HepG2 (cell line): ENCODE results near the gene EIF4G1. TPM values are rescaled to one million over a fixed set of nuclear protein-coding genes. Genes with fewer than 3 reads are reported as not detected.

Source experiments
- ATF1 ChIP-seq: IDR thresholded peaks from 2 replicates; pipeline ENCODE4 v1.6.1; 2016; ENCODE audit warnings: mild to moderate bottlenecking, control low read depth
- FOXJ3 ChIP-seq: sonication (generic); formaldehyde crosslinking; IDR thresholded peaks from 2 replicates; pipeline ENCODE4 v1.4.0; 2020; ENCODE audit warnings: missing genetic modification reagents, mild to moderate bottlenecking, borderline replicate concordance
- HNRNPLL ChIP-seq: fragments of 200-400 bp; formaldehyde crosslinking; IDR thresholded peaks from 2 replicates; pipeline ENCODE4 v1.6.1; 2017; ENCODE audit warnings: mild to moderate bottlenecking, low read depth, low read length; ENCODE audit not compliant: poor library complexity, severe bottlenecking
- HOXA7 ChIP-seq: sonication (generic); formaldehyde crosslinking; IDR thresholded peaks from 2 replicates; pipeline ENCODE4 v1.8.1; 2022; ENCODE audit warnings: mild to moderate bottlenecking, missing genetic modification reagents, moderate library complexity
- KLF11 ChIP-seq: IDR thresholded peaks from 2 replicates; pipeline ENCODE4 v1.6.1; 2016; ENCODE audit warnings: missing compliant biosample characterization
- KLF13 ChIP-seq: sonication (generic); formaldehyde crosslinking; IDR thresholded peaks from 2 replicates; pipeline ENCODE4 v1.4.0; 2020; ENCODE audit warnings: mild to moderate bottlenecking, missing genetic modification reagents
- MAZ ChIP-seq, 2 experiments: sonication (generic) in 1 of 2; formaldehyde crosslinking in 1 of 2; IDR thresholded peaks; 2 replicates each; pipeline versions ENCODE4 v1.5.0 to v1.6.1; 2012 to 2020; ENCODE audit warnings: low read depth in 2 of 2, mild to moderate bottlenecking in 2 of 2, borderline replicate concordance in 1 of 2, improper control_type of control experiment in 1 of 2, low read length in 1 of 2, missing genetic modification reagents in 1 of 2, moderate library complexity in 1 of 2
- MTF2 ChIP-seq: sonication (generic); formaldehyde crosslinking; IDR thresholded peaks from 2 replicates; pipeline ENCODE4 v1.5.0; 2020; ENCODE audit warnings: missing genetic modification reagents, borderline replicate concordance
- PCBP2 ChIP-seq: fragments of 200-400 bp; formaldehyde crosslinking; optimal IDR thresholded peaks from 2 replicates; pipeline ENCODE3; 2018; ENCODE audit warnings: low read length, low read depth; ENCODE audit not compliant: poor library complexity, severe bottlenecking
- STAG1 ChIP-seq: sonication (generic); formaldehyde crosslinking; IDR thresholded peaks from 2 replicates; pipeline ENCODE4 v1.4.0; 2020; ENCODE audit warnings: missing genetic modification reagents
- ZBTB1 ChIP-seq: sonication (generic); formaldehyde crosslinking; IDR thresholded peaks from 2 replicates; pipeline ENCODE4 v1.4.0; 2020; ENCODE audit warnings: missing genetic modification reagents, borderline replicate concordance
- ZNF10 ChIP-seq: sonication (generic); formaldehyde crosslinking; IDR thresholded peaks from 2 replicates; pipeline ENCODE4 v1.4.0; 2020; ENCODE audit warnings: mild to moderate bottlenecking, low read depth, missing genetic modification reagents, borderline replicate concordance
- ZNF253 ChIP-seq: sonication (generic); formaldehyde crosslinking; IDR thresholded peaks from 2 replicates; pipeline ENCODE4 v1.8.0; 2022; ENCODE audit warnings: mild to moderate bottlenecking, missing genetic modification reagents, borderline replicate concordance
- ZNF260 ChIP-seq: sonication (generic); formaldehyde crosslinking; IDR thresholded peaks from 2 replicates; pipeline ENCODE4 v1.4.0; 2020; ENCODE audit warnings: missing genetic modification reagents, low read depth, mild to moderate bottlenecking, borderline replicate concordance
- ZNF468 ChIP-seq: sonication (generic); formaldehyde crosslinking; IDR thresholded peaks from 2 replicates; pipeline ENCODE4 v1.8.0; 2022; ENCODE audit warnings: mild to moderate bottlenecking, moderate library complexity, missing genetic modification reagents
- ZNF570 ChIP-seq: sonication (generic); formaldehyde crosslinking; IDR thresholded peaks from 2 replicates; pipeline ENCODE4 v1.4.0; 2020; ENCODE audit warnings: mild to moderate bottlenecking, missing genetic modification reagents, borderline replicate concordance
- ZNF83 ChIP-seq: sonication (generic); formaldehyde crosslinking; IDR thresholded peaks from 2 replicates; pipeline ENCODE4 v1.4.0; 2020; ENCODE audit warnings: missing genetic modification reagents, mild to moderate bottlenecking, borderline replicate concordance
- polyA plus RNA-seq, 8 experiments: library from polyadenylated mRNA; depleted of rRNA in 3 of 8; stranded (reverse) in 7 of 8; unstranded in 1 of 8; fragments of >200 nt; fragmentation: Illumina TruSeq in 4 of 8; extraction: Trizol in 4 of 8; gene quantifications; 2 replicates each; pipeline versions ENCODE4 v1.2.1 to v1.2.3, GENCODE V29; 2011 to 2016; ENCODE audit warnings: low read depth in 4 of 8, missing spikeins in 1 of 8, mixed read lengths in 1 of 8; ENCODE audit not compliant: insufficient read depth in 1 of 8
- total RNA-seq, 5 experiments: library from RNA; depleted of rRNA; stranded (reverse); fragments of >200 nt; fragmentation: Illumina TruSeq; extraction: Trizol; gene quantifications; 2 replicates each; pipeline ENCODE4 v1.2.3, GENCODE V29; 2016; ENCODE audit warnings: low read depth in 1 of 5
- TF ChIP-seq, protein P1 (sequence below): sonication (generic); formaldehyde crosslinking; IDR thresholded peaks from 2 replicates; pipeline ENCODE4 v1.4.0; 2020; ENCODE audit warnings: missing genetic modification reagents
- TF ChIP-seq, protein P2 (sequence below): sonication (generic); formaldehyde crosslinking; IDR thresholded peaks from 2 replicates; pipeline ENCODE4 v1.5.1; 2020; ENCODE audit warnings: mild to moderate bottlenecking, missing genetic modification reagents
- TF ChIP-seq, protein P3 (sequence below): sonication (generic); formaldehyde crosslinking; IDR thresholded peaks from 2 replicates; pipeline ENCODE4 v1.4.0; 2020; ENCODE audit warnings: missing genetic modification reagents
- TF ChIP-seq, protein P4 (sequence below): IDR thresholded peaks from 2 replicates; pipeline ENCODE4 v1.6.1; 2018; ENCODE audit warnings: missing genetic modification reagents
- TF ChIP-seq, protein P5 (sequence below): sonication (generic); formaldehyde crosslinking; IDR thresholded peaks from 2 replicates; pipeline ENCODE4 v1.4.0; 2020; ENCODE audit warnings: missing genetic modification reagents, borderline replicate concordance

Gene EIF4G1
- total and polyA plus RNA-seq, 2 of the 13 experiments (the other 11 are each of a cell fraction or from before 2014, with no cell fraction given): 208 to 213 TPM

DNA sequence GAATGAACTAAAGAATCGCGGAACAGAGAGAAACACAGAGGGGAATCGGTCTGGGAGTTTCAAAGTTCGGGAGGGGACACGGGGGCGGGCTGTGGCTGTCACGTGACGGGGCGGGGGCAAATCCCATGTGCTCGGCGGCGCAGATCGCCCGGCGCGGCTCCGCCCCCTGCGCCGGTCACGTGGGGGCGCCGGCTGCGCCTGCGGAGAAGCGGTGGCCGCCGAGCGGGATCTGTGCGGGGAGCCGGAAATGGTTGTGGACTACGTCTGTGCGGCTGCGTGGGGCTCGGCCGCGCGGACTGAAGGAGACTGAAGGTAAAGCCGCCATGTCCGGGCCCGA is at the start of gene EIF4G1 (continued):
- no peak for TF ChIP-seq ZNF83 (CRISPR knock-in tag)
- TF ChIP-seq HOXA7 (CRISPR knock-in tag): no peak
- TF ChIP-seq ZNF468: no peak
- TF ChIP-seq HNRNPLL: peak; percentile 70
- no peak for TF ChIP-seq MAZ (IDR thresholded peaks at IDR 0.05; ENCODE audit: borderline replicate concordance, low read depth, low read length)
- TF ChIP-seq MAZ (CRISPR knock-in tag; IDR thresholded peaks at IDR 0.05; ENCODE audit: low read depth): 0 out of 2 replicates have a peak, but pooled peaks have one; percentile 56
- TF ChIP-seq PCBP2: no peak
- TF ChIP-seq, protein P1, sequence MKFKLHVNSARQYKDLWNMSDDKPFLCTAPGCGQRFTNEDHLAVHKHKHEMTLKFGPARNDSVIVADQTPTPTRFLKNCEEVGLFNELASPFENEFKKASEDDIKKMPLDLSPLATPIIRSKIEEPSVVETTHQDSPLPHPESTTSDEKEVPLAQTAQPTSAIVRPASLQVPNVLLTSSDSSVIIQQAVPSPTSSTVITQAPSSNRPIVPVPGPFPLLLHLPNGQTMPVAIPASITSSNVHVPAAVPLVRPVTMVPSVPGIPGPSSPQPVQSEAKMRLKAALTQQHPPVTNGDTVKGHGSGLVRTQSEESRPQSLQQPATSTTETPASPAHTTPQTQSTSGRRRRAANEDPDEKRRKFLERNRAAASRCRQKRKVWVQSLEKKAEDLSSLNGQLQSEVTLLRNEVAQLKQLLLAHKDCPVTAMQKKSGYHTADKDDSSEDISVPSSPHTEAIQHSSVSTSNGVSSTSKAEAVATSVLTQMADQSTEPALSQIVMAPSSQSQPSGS: no peak
- TF ChIP-seq, protein P2, sequence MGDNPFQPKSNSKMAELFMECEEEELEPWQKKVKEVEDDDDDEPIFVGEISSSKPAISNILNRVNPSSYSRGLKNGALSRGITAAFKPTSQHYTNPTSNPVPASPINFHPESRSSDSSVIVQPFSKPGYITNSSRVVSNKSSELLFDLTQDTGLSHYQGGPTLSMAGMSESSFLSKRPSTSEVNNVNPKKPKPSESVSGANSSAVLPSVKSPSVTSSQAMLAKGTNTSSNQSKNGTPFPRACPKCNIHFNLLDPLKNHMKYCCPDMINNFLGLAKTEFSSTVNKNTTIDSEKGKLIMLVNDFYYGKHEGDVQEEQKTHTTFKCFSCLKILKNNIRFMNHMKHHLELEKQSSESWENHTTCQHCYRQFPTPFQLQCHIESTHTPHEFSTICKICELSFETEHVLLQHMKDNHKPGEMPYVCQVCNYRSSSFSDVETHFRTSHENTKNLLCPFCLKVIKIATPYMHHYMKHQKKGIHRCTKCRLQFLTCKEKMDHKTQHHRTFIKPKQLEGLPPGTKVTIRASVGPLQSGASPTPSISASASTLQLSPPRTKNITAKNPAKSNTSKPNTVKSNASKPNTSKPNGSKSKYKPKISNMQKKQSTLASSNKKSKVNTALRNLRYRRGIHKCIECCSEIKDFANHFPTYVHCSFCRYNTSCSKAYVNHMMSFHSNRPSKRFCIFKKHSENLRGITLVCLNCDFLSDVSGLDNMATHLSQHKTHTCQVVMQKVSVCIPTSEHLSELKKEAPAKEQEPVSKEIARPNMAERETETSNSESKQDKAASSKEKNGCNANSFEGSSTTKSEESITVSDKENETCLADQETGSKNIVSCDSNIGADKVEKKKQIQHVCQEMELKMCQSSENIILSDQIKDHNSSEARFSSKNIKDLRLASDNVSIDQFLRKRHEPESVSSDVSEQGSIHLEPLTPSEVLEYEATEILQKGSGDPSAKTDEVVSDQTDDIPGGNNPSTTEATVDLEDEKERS (CRISPR knock-in tag): no peak
- TF ChIP-seq, protein P3, sequence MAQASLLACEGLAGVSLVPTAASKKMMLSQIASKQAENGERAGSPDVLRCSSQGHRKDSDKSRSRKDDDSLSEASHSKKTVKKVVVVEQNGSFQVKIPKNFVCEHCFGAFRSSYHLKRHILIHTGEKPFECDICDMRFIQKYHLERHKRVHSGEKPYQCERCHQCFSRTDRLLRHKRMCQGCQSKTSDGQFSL (CRISPR knock-in tag): no peak
- TF ChIP-seq ZNF260 (CRISPR knock-in tag): no peak
- TF ChIP-seq ATF1 (CRISPR knock-in tag): no peak
- TF ChIP-seq ZBTB1 (CRISPR knock-in tag): no peak
- TF ChIP-seq KLF11 (CRISPR knock-in tag): no peak
- TF ChIP-seq, protein P4, sequence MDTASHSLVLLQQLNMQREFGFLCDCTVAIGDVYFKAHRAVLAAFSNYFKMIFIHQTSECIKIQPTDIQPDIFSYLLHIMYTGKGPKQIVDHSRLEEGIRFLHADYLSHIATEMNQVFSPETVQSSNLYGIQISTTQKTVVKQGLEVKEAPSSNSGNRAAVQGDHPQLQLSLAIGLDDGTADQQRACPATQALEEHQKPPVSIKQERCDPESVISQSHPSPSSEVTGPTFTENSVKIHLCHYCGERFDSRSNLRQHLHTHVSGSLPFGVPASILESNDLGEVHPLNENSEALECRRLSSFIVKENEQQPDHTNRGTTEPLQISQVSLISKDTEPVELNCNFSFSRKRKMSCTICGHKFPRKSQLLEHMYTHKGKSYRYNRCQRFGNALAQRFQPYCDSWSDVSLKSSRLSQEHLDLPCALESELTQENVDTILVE (CRISPR knock-in tag): no peak
- TF ChIP-seq KLF13 (CRISPR knock-in tag): no peak
- no peak for TF ChIP-seq ZNF570 (CRISPR knock-in tag)
- TF ChIP-seq, protein P5, sequence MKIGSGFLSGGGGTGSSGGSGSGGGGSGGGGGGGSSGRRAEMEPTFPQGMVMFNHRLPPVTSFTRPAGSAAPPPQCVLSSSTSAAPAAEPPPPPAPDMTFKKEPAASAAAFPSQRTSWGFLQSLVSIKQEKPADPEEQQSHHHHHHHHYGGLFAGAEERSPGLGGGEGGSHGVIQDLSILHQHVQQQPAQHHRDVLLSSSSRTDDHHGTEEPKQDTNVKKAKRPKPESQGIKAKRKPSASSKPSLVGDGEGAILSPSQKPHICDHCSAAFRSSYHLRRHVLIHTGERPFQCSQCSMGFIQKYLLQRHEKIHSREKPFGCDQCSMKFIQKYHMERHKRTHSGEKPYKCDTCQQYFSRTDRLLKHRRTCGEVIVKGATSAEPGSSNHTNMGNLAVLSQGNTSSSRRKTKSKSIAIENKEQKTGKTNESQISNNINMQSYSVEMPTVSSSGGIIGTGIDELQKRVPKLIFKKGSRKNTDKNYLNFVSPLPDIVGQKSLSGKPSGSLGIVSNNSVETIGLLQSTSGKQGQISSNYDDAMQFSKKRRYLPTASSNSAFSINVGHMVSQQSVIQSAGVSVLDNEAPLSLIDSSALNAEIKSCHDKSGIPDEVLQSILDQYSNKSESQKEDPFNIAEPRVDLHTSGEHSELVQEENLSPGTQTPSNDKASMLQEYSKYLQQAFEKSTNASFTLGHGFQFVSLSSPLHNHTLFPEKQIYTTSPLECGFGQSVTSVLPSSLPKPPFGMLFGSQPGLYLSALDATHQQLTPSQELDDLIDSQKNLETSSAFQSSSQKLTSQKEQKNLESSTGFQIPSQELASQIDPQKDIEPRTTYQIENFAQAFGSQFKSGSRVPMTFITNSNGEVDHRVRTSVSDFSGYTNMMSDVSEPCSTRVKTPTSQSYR (CRISPR knock-in tag): no peak
- no peak for TF ChIP-seq ZNF253 (CRISPR knock-in tag)
- TF ChIP-seq MTF2 (CRISPR knock-in tag): no peak
- TF ChIP-seq STAG1 (CRISPR knock-in tag): no peak
- TF ChIP-seq ZNF10 (CRISPR knock-in tag): no peak
- TF ChIP-seq FOXJ3 (CRISPR knock-in tag): no peak
